A549 (cell line): ENCODE data around the gene MCM10.

Experiments
- CTCF ChIP-seq: fragments of >200 bp; sonication (Bioruptor Twin); formaldehyde crosslinking; IDR thresholded peaks from 3 replicates; pipeline ENCODE4 v1.5.1; 2016
- FOSB ChIP-seq: fragments of 250-450 bp; sonication (Bioruptor Pico); IDR thresholded peaks from 2 replicates; pipeline ENCODE4 v1.5.0; 2020; ENCODE audit warnings: mild to moderate bottlenecking, moderate library complexity
- FOSL2 ChIP-seq, 2 experiments: fragments of 450-650 bp in 1 of 2; fragments of >200 bp in 1 of 2; sonication (Bioruptor Twin) in 1 of 2; formaldehyde crosslinking; IDR thresholded peaks; 2 replicates each; pipeline versions ENCODE4 v1.5.0 to v1.6.1; 2016 to 2020; ENCODE audit warnings: mild to moderate bottlenecking in 1 of 2, moderate library complexity in 1 of 2
- KDM1A ChIP-seq: fragments of 200-600 bp; sonication (generic); IDR thresholded peaks from 2 replicates; pipeline ENCODE4 v1.6.1; 2016; ENCODE audit warnings: low read depth, mild to moderate bottlenecking
- MAX ChIP-seq: IDR thresholded peaks from 2 replicates; pipeline ENCODE4 v1.6.1; 2012
- POLR2A ChIP-seq: IDR thresholded peaks from 2 replicates; pipeline ENCODE4 v1.6.1; 2012; ENCODE audit warnings: mild to moderate bottlenecking, low read length

DNA sequence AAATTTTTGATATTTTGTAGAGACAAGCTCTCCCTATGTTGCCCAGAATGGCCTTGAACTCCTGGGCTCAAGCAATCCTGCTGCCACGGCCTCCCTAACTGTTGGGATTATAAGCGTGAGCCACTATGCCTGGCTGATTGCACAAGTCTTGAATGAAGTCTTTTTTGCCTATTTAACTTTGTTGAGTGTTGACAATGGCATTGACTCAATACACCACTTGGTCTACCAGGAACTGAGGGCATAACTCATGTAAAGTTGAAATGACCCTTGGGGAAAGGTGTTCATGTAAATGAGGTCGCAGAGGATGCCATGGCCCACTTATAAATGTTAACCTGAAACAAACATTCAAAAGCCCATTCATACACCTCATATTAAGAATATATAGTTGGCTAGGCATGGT, 80.3 kb downstream of the MCM10 start:
- no peak for TF ChIP-seq CTCF
- TF ChIP-seq FOSL2 (IDR thresholded peaks at IDR 0.05): no peak
- TF ChIP-seq FOSL2 (CRISPR knock-in tag; IDR thresholded peaks at IDR 0.05): no peak
- no peak for TF ChIP-seq POLR2A
- no peak for TF ChIP-seq FOSB
- no peak for TF ChIP-seq KDM1A
- no peak for TF ChIP-seq MAX
